ENCODE measurements around the gene CALML6.
A peak's percentile ranks its signal among the peaks of the same experiment; 100 is the strongest.

CALML6 gene

GRCh38 chr1:1914971-1915692, at the start of gene CALML6:
Gene CALML6 (plus strand): TSS chr1:1915260. CDS start chr1:1915281, 21 bp downstream.
- Mint-ChIP-seq H3K9me3 (no peaks in the 10 kb centered on the region), H3K4me1 (peaks cover 6% of the 10 kb centered on the region), H3K27ac (no peak within 1 kb of the TSS), H3K27me3 (peaks cover 8% of the 10 kb centered on the region), H3K36me3 (no peaks in the 10 kb centered on the region), H3K4me3 (no peak within 1 kb of the TSS)
- no peak for ATAC-seq (ENCODE audit: low read depth)
- no peak for DNase-seq (ENCODE audit: low spot score in 2 of 2)

GRCh38 chr1:1867164-1867563, 47.9 kb upstream of the CALML6 start:
- H3K4me1 Mint-ChIP-seq: peaks cover 58% of the 10 kb centered on the region
- peaks cover 7% of the 10 kb centered on the region for H3K36me3 Mint-ChIP-seq
- no peak for DNase-seq (ENCODE audit: low spot score in 2 of 2)
- no peak overlapping the region for H3K4me3 Mint-ChIP-seq
- H3K9me3 Mint-ChIP-seq: no peaks in the 10 kb centered on the region
- no peak for ATAC-seq (ENCODE audit: low read depth)
- no peak overlapping the region for H3K27ac Mint-ChIP-seq
- no peaks in the 10 kb centered on the region for H3K27me3 Mint-ChIP-seq

GRCh38 chr1:1869469-1869868, 45.6 kb upstream of the CALML6 start:
- Mint-ChIP-seq H3K9me3 (no peaks in the 10 kb centered on the region), H3K27me3 (no peaks in the 10 kb centered on the region), H3K36me3 (peaks cover 17% of the 10 kb centered on the region), H3K4me3 (no peak overlapping the region), H3K4me1 (peaks cover 57% of the 10 kb centered on the region), H3K27ac (peak overlapping the region; percentile 10)
- no peak for DNase-seq (ENCODE audit: low spot score in 2 of 2)
- ATAC-seq (ENCODE audit: low read depth): peak; percentile 61

- Mint-ChIP-seq H3K4me3 (no peak overlapping the region), H3K27me3 (no peaks in the 10 kb centered on the region), H3K9me3 (no peaks in the 10 kb centered on the region), H3K36me3 (peaks cover 20% of the 10 kb centered on the region), H3K4me1 (peaks cover 58% of the 10 kb centered on the region), H3K27ac (peak overlapping the region; percentile 54)
- DNase-seq (ENCODE audit: low spot score in 2 of 2) (no peak), ATAC-seq (ENCODE audit: low read depth) (no peak)
Observed at GRCh38 chr1:1872329-1872994, 42.6 kb upstream of the CALML6 start.

- no peak for DNase-seq (ENCODE audit: low spot score in 2 of 2)
- Mint-ChIP-seq H3K36me3 (peaks cover 23% of the 10 kb centered on the region), H3K4me1 (peaks cover 60% of the 10 kb centered on the region), H3K4me3 (no peak overlapping the region), H3K27ac (peak overlapping the region; percentile 54), H3K9me3 (no peaks in the 10 kb centered on the region), H3K27me3 (no peaks in the 10 kb centered on the region)
- ATAC-seq (ENCODE audit: low read depth): no peak
Observed at GRCh38 chr1:1873186-1873585, 41.9 kb upstream of the CALML6 start.

GRCh38 chr1:1874901-1875300, 40.2 kb upstream of the CALML6 start:
- no peak overlapping the region for H3K4me3 Mint-ChIP-seq
- H3K27ac Mint-ChIP-seq: no peak overlapping the region
- H3K36me3 Mint-ChIP-seq: peaks cover 30% of the 10 kb centered on the region
- H3K9me3 Mint-ChIP-seq: no peaks in the 10 kb centered on the region
- H3K4me1 Mint-ChIP-seq: peaks cover 60% of the 10 kb centered on the region
- ATAC-seq (ENCODE audit: low read depth): no peak
- no peaks in the 10 kb centered on the region for H3K27me3 Mint-ChIP-seq
- DNase-seq (ENCODE audit: low spot score in 2 of 2): no peak

GRCh38 chr1:1875932-1876331, 39.1 kb upstream of the CALML6 start:
- DNase-seq (ENCODE audit: low spot score in 2 of 2) (no peak), ATAC-seq (ENCODE audit: low read depth) (no peak)
- Mint-ChIP-seq H3K4me1 (peaks cover 56% of the 10 kb centered on the region), H3K36me3 (peaks cover 28% of the 10 kb centered on the region), H3K27me3 (no peaks in the 10 kb centered on the region), H3K4me3 (peak overlapping the region; percentile 62), H3K27ac (peak overlapping the region; percentile 36), H3K9me3 (no peaks in the 10 kb centered on the region)

GRCh38 chr1:1876335-1876930, 38.6 kb upstream of the CALML6 start:
- peaks cover 27% of the 10 kb centered on the region for H3K36me3 Mint-ChIP-seq
- DNase-seq (ENCODE audit: low spot score in 2 of 2) (no peak), ATAC-seq (ENCODE audit: low read depth) (no peak)
- H3K4me1 Mint-ChIP-seq: peaks cover 58% of the 10 kb centered on the region
- no peaks in the 10 kb centered on the region for H3K9me3 Mint-ChIP-seq
- H3K27me3 Mint-ChIP-seq: no peaks in the 10 kb centered on the region
- peak overlapping the region; percentile 36 for H3K27ac Mint-ChIP-seq
- peak overlapping the region; percentile 62 for H3K4me3 Mint-ChIP-seq

GRCh38 chr1:1877865-1878436, 37.1 kb upstream of the CALML6 start:
- H3K4me3 Mint-ChIP-seq: no peak overlapping the region
- peaks cover 51% of the 10 kb centered on the region for H3K4me1 Mint-ChIP-seq
- DNase-seq (ENCODE audit: low spot score in 2 of 2) (no peak), ATAC-seq (ENCODE audit: low read depth) (no peak)
- peak overlapping the region; percentile 69 for H3K27ac Mint-ChIP-seq
- H3K9me3 Mint-ChIP-seq: no peaks in the 10 kb centered on the region
- H3K36me3 Mint-ChIP-seq: peaks cover 18% of the 10 kb centered on the region
- no peaks in the 10 kb centered on the region for H3K27me3 Mint-ChIP-seq

- no peaks in the 10 kb centered on the region for H3K27me3 Mint-ChIP-seq
- peaks cover 50% of the 10 kb centered on the region for H3K4me1 Mint-ChIP-seq
- DNase-seq (ENCODE audit: low spot score in 2 of 2) (no peak), ATAC-seq (ENCODE audit: low read depth) (no peak)
- H3K27ac Mint-ChIP-seq: peak overlapping the region; percentile 17
- H3K9me3 Mint-ChIP-seq: no peaks in the 10 kb centered on the region
- peaks cover 15% of the 10 kb centered on the region for H3K36me3 Mint-ChIP-seq
- no peak overlapping the region for H3K4me3 Mint-ChIP-seq
Observed at GRCh38 chr1:1879942-1880341, 35.1 kb upstream of the CALML6 start.

GRCh38 chr1:1880617-1881312, 34.3 kb upstream of the CALML6 start:
- H3K36me3 Mint-ChIP-seq: peaks cover 15% of the 10 kb centered on the region
- peak overlapping the region; percentile 71 for H3K27ac Mint-ChIP-seq
- no peak for ATAC-seq (ENCODE audit: low read depth)

GRCh38 chr1:1881727-1882126, 33.3 kb upstream of the CALML6 start:
- Mint-ChIP-seq H3K4me1 (peaks cover 42% of the 10 kb centered on the region), H3K27ac (peak overlapping the region; percentile 71), H3K27me3 (no peaks in the 10 kb centered on the region), H3K9me3 (no peaks in the 10 kb centered on the region), H3K36me3 (peaks cover 13% of the 10 kb centered on the region), H3K4me3 (peak overlapping the region; percentile 50)
- ATAC-seq (ENCODE audit: low read depth): no peak
- DNase-seq (ENCODE audit: low spot score in 2 of 2): no peak

More at GRCh38 chr1:1880617-1881312, 34.3 kb upstream of the CALML6 start:
- Mint-ChIP-seq H3K9me3 (no peaks in the 10 kb centered on the region), H3K4me3 (peak overlapping the region; percentile 50), H3K27me3 (no peaks in the 10 kb centered on the region), H3K4me1 (peaks cover 46% of the 10 kb centered on the region)
- DNase-seq (ENCODE audit: low spot score in 2 of 2): no peak

- Mint-ChIP-seq H3K4me1 (peaks cover 40% of the 10 kb centered on the region), H3K4me3 (peak overlapping the region; percentile 56), H3K36me3 (peaks cover 9% of the 10 kb centered on the region), H3K9me3 (no peaks in the 10 kb centered on the region), H3K27me3 (no peaks in the 10 kb centered on the region), H3K27ac (no peak overlapping the region)
- ATAC-seq (ENCODE audit: low read depth) (peak; percentile 19), DNase-seq (ENCODE audit: low spot score in 2 of 2) (no peak)
Observed at GRCh38 chr1:1883092-1883873, 31.8 kb upstream of the CALML6 start.

Measured in memory B cell (primary cell).